PC-3 (cell line): ENCODE data around the gene ST3GAL3.

ENCODE experiments used
- EZH2 ChIP-seq: fragments of 300-600 bp; sonication (generic); IDR thresholded peaks from one replicate; pipeline ENCODE4 v1.6.1; 2017; ENCODE audit warnings: antibody characterized with exemption, mild to moderate bottlenecking, low read length; ENCODE audit not compliant: unreplicated experiment
- EZH2phosphoT487 ChIP-seq: fragments of 300-600 bp; sonication (generic); IDR thresholded peaks from 2 replicates; pipeline ENCODE4 v1.6.1; 2018; ENCODE audit warnings: mild to moderate bottlenecking, antibody characterized with exemption, low read length, borderline replicate concordance
- TF ChIP-seq, protein P1 (sequence below): fragments of 300-600 bp; sonication (generic); conservative IDR thresholded peaks from 2 replicates; pipeline ENCODE4 v1.5.1; 2017; ENCODE audit warnings: antibody characterized with exemption, low read depth, mild to moderate bottlenecking, low read length

DNA sequence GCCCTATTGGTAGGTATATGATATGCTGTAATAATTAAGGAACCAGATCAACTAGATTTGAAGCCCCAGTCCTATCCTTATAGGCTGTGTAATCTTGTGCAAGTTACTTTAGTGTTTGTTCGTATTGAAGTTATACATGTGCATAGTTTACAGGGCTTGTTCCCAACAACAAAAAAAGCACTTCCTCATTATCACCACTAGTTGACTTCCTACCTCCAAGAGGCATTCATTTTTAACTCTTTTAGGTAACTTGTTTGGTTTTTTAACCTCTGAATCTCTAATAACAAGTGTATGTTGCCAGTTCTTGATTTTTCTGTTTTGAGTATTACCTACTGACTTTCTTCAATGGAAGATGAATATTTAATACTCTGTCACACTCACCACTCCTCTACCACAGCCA, 71.9 kb downstream of the ST3GAL3 start:
- TF ChIP-seq, protein P1, sequence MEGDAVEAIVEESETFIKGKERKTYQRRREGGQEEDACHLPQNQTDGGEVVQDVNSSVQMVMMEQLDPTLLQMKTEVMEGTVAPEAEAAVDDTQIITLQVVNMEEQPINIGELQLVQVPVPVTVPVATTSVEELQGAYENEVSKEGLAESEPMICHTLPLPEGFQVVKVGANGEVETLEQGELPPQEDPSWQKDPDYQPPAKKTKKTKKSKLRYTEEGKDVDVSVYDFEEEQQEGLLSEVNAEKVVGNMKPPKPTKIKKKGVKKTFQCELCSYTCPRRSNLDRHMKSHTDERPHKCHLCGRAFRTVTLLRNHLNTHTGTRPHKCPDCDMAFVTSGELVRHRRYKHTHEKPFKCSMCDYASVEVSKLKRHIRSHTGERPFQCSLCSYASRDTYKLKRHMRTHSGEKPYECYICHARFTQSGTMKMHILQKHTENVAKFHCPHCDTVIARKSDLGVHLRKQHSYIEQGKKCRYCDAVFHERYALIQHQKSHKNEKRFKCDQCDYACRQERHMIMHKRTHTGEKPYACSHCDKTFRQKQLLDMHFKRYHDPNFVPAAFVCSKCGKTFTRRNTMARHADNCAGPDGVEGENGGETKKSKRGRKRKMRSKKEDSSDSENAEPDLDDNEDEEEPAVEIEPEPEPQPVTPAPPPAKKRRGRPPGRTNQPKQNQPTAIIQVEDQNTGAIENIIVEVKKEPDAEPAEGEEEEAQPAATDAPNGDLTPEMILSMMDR: peak; percentile 33; the same call in 1 of the 2 replicates
- TF ChIP-seq EZH2phosphoT487 (no peak), EZH2 (no peak)
